H1 (cell line): Measurements from ENCODE around the gene GKAP1. TPM values are rescaled to one million over a fixed set of nuclear protein-coding genes. Genes with fewer than 3 reads are reported as not detected.

Experiments used
- CTCF ChIA-PET: fragments of 300-600 bp; sonication (Branson Sonifier 250); formaldehyde crosslinking; loops from one replicate; lab custom pipeline; 2021; ENCODE audit not compliant: partially characterized antibody; lab: Charles Lee
- POLR2A ChIA-PET: fragments of 300-600 bp; sonication (Branson Sonifier 250); formaldehyde crosslinking; loops from one replicate; lab custom pipeline; 2021; ENCODE audit warnings: inconsistent platforms; ENCODE audit not compliant: partially characterized antibody; lab: Charles Lee
- DNase-seq, 2 experiments: peaks; one replicate each; pipeline versions ENCODE4 v3.0.0 to v3.0.0-alpha.2; 2010 to 2022; ENCODE audit warnings: low spot score in 2 of 2, low read depth in 1 of 2, mixed read lengths in 1 of 2
- FAIRE-seq: peaks from 2 replicates; lab custom pipeline; 2011; peaks lifted over from hg19 to GRCh38; lab: Jason Lieb, UNC
- H2AFZ ChIP-seq: 2 replicates; pipeline ENCODE4 v1.8.1; 2012; ENCODE audit warnings: low read length, inconsistent platforms
- H2AK5ac ChIP-seq: 2 replicates; pipeline ENCODE4 v1.6.1; 2013; ENCODE audit warnings: low read depth, low read length
- H2BK120ac ChIP-seq: replicated peaks from 2 replicates; pipeline ENCODE3; 2013; ENCODE audit warnings: low read depth, low read length, inconsistent platforms
- H2BK12ac ChIP-seq: 2 replicates; pipeline ENCODE4 v1.6.1; 2013; ENCODE audit warnings: low read depth, low read length
- H2BK15ac ChIP-seq: 2 replicates; pipeline ENCODE4 v1.6.1; 2013; ENCODE audit warnings: low read length
- H2BK20ac ChIP-seq: 2 replicates; pipeline ENCODE4 v1.6.1; 2013; ENCODE audit warnings: low read length
- H2BK5ac ChIP-seq: 2 replicates; pipeline ENCODE4 v1.6.1; 2013; ENCODE audit warnings: low read depth, low read length
- H3K14ac ChIP-seq: 2 replicates; pipeline ENCODE4 v1.6.1; 2013; ENCODE audit warnings: inconsistent platforms; ENCODE audit not compliant: insufficient read length
- H3K18ac ChIP-seq: 2 replicates; pipeline ENCODE4 v1.6.1; 2013; ENCODE audit warnings: low read length; ENCODE audit errors: extremely low read depth
- H3K23ac ChIP-seq: 2 replicates; pipeline ENCODE4 v1.6.1; 2013; ENCODE audit warnings: inconsistent platforms; ENCODE audit not compliant: insufficient read length
- H3K23me2 ChIP-seq: 2 replicates; pipeline ENCODE4 v1.6.1; 2013; ENCODE audit warnings: low read depth, low read length
- H3K27ac ChIP-seq: 2 replicates; pipeline ENCODE4 v1.6.1; 2011; ENCODE audit warnings: low read depth, low read length, inconsistent platforms
- H3K27me3 ChIP-seq, 4 experiments: replicated peaks in 1 of 4; 1 replicate in 1 of 4; 2 replicates in 3 of 4; pipeline versions ENCODE4 v1.6.1 to v1.8.1; 2011 to 2013; ENCODE audit warnings: low read length in 3 of 4, mild to moderate bottlenecking in 3 of 4, inconsistent platforms in 2 of 4, mixed read lengths in 2 of 4, moderate library complexity in 1 of 4; ENCODE audit not compliant: control insufficient read depth in 3 of 4, insufficient read depth in 3 of 4; ENCODE audit errors: extremely low read depth in 1 of 4
- H3K36me3 ChIP-seq, 4 experiments: 2 replicates each; pipeline versions ENCODE4 v1.6.1 to v1.8.1; 2011 to 2013; ENCODE audit warnings: mild to moderate bottlenecking in 4 of 4, low read length in 3 of 4, moderate library complexity in 2 of 4, control low read depth in 1 of 4, inconsistent platforms in 1 of 4; ENCODE audit not compliant: insufficient read depth in 4 of 4, control insufficient read depth in 2 of 4
- H3K4ac ChIP-seq: replicated peaks from 2 replicates; pipeline ENCODE3; 2013; ENCODE audit warnings: low read length, low read depth, mixed read lengths, inconsistent platforms; ENCODE audit not compliant: insufficient read length
- H3K4me1 ChIP-seq, 4 experiments: replicated peaks in 1 of 4; 1 replicate in 1 of 4; 2 replicates in 3 of 4; pipeline versions ENCODE4 v1.6.1 to v1.8.1; 2011 to 2013; ENCODE audit warnings: low read length in 3 of 4, inconsistent platforms in 2 of 4, mixed read lengths in 1 of 4; ENCODE audit not compliant: insufficient read depth in 4 of 4, control insufficient read depth in 3 of 4
- H3K4me2 ChIP-seq, 2 experiments: 2 replicates each; pipeline versions ENCODE4 v1.6.1 to v1.8.1; 2011 to 2013; ENCODE audit warnings: low read depth in 2 of 2, low read length in 2 of 2, control low read depth in 1 of 2, inconsistent platforms in 1 of 2, mild to moderate bottlenecking in 1 of 2; ENCODE audit not compliant: insufficient read depth in 1 of 2
- H3K4me3 ChIP-seq, 4 experiments: fragments of 200-600, 300-600 bp in 1 of 4; sonication (generic), shearing (Covaris generic), sonication (Bioruptor Twin) in 1 of 4; 2 replicates each; pipeline versions ENCODE4 v1.5.1 to v1.8.1; 2011 to 2016; ENCODE audit warnings: low read length in 4 of 4, low read depth in 3 of 4, control low read depth in 2 of 4, inconsistent platforms in 2 of 4, mild to moderate bottlenecking in 2 of 4, mixed read lengths in 1 of 4, moderate library complexity in 1 of 4; ENCODE audit not compliant: insufficient read depth in 2 of 4; ENCODE audit errors: extremely low read depth in 1 of 4
- H3K56ac ChIP-seq: replicated peaks from 2 replicates; pipeline ENCODE3; 2013; ENCODE audit warnings: low read depth, mild to moderate bottlenecking, mixed read lengths, low read length, inconsistent platforms; ENCODE audit not compliant: insufficient read length
- H3K79me1 ChIP-seq: 2 replicates; pipeline ENCODE4 v1.6.1; 2013; ENCODE audit warnings: low read depth, low read length, control low read depth
- H3K79me2 ChIP-seq, 2 experiments: 2 replicates each; pipeline versions ENCODE4 v1.6.1 to v1.8.1; 2012 to 2013; ENCODE audit warnings: low read length in 2 of 2, mild to moderate bottlenecking in 2 of 2, inconsistent platforms in 1 of 2; ENCODE audit not compliant: insufficient read depth in 2 of 2, control insufficient read depth in 1 of 2
- H3K9ac ChIP-seq, 4 experiments: replicated peaks in 1 of 4; 1 replicate in 1 of 4; 2 replicates in 3 of 4; pipeline versions ENCODE4 v1.6.1 to v1.8.1; 2011 to 2013; ENCODE audit warnings: low read depth in 3 of 4, low read length in 3 of 4, control low read depth in 2 of 4, mild to moderate bottlenecking in 2 of 4, moderate library complexity in 2 of 4, inconsistent platforms in 1 of 4; ENCODE audit errors: extremely low read depth in 1 of 4
- H3K9me3 ChIP-seq, 2 experiments: 2 replicates each; pipeline versions ENCODE4 v1.6.1 to v1.8.1; 2012 to 2013; ENCODE audit warnings: mild to moderate bottlenecking in 2 of 2, moderate library complexity in 2 of 2, control low read depth in 1 of 2, inconsistent platforms in 1 of 2, low read depth in 1 of 2, low read length in 1 of 2, mixed read lengths in 1 of 2; ENCODE audit not compliant: insufficient read depth in 2 of 2
- H4K20me1 ChIP-seq, 2 experiments: replicated peaks in 1 of 2; 2 replicates each; pipeline versions ENCODE3 to v1.8.1; 2011 to 2013; ENCODE audit warnings: inconsistent platforms in 2 of 2, low read length in 2 of 2, mild to moderate bottlenecking in 1 of 2; ENCODE audit not compliant: insufficient read depth in 2 of 2, control insufficient read depth in 1 of 2
- H4K5ac ChIP-seq: 2 replicates; pipeline ENCODE4 v1.6.1; 2013; ENCODE audit warnings: low read length, low read depth, mixed read lengths, inconsistent platforms; ENCODE audit not compliant: insufficient read length
- H4K8ac ChIP-seq: 2 replicates; pipeline ENCODE4 v1.8.0; 2013; ENCODE audit warnings: mild to moderate bottlenecking, moderate library complexity, low read length, inconsistent platforms; ENCODE audit not compliant: insufficient read depth; ENCODE audit errors: extremely low read depth
- H4K91ac ChIP-seq: replicated peaks from 2 replicates; pipeline ENCODE3; 2013; ENCODE audit warnings: low read length, mixed read lengths, inconsistent platforms; ENCODE audit not compliant: insufficient read length
- CEBPB ChIP-seq: IDR thresholded peaks from 2 replicates; pipeline ENCODE4 v1.6.1; 2012; ENCODE audit warnings: low read depth, low read length
- FOSL1 ChIP-seq: IDR thresholded peaks from 2 replicates; pipeline ENCODE4 v1.6.1; 2011; ENCODE audit warnings: mild to moderate bottlenecking, low read depth, low read length, moderate library complexity; ENCODE audit not compliant: insufficient read depth
- JUND ChIP-seq: IDR thresholded peaks from 2 replicates; pipeline ENCODE4 v1.6.1; 2011; ENCODE audit warnings: mild to moderate bottlenecking, improper control_type of control experiment, low read length
- KDM1A ChIP-seq: fragments of 200-600, 300-600 bp; sonication (generic); IDR thresholded peaks from 2 replicates; pipeline ENCODE4 v1.7.1; 2016; ENCODE audit warnings: mild to moderate bottlenecking, low read length, borderline replicate concordance
- KDM4A ChIP-seq: IDR thresholded peaks from one replicate; pipeline ENCODE4 v1.7.1; 2012; ENCODE audit warnings: low read depth, mild to moderate bottlenecking, moderate library complexity, low read length, inconsistent platforms; ENCODE audit not compliant: severe bottlenecking
- KDM5A ChIP-seq: fragments of 200-600 bp; IDR thresholded peaks from 2 replicates; pipeline ENCODE4 v1.7.1; 2012; ENCODE audit warnings: mild to moderate bottlenecking, low read length, inconsistent platforms, mixed read lengths
- POLR2AphosphoS5 ChIP-seq: IDR thresholded peaks from 2 replicates; pipeline ENCODE4 v1.6.1; 2011; ENCODE audit warnings: low read depth, low read length
- RBBP5 ChIP-seq: IDR thresholded peaks from 2 replicates; pipeline ENCODE4 v1.7.1; 2012; ENCODE audit warnings: low read depth, mild to moderate bottlenecking, inconsistent platforms, low read length, moderate library complexity, borderline replicate concordance
- WGBS, 2 experiments: shearing (Covaris generic) in 1 of 2; methylation state at CpG; one replicate each; pipeline versions ENCODE4 v1.1.6 to v1.1.7; 2013 to 2015; ENCODE audit warnings: low lambda C conversion rate in 2 of 2, mixed read lengths in 2 of 2, inconsistent platforms in 1 of 2, low coverage in 1 of 2, missing lambda C conversion rate in 1 of 2; ENCODE audit not compliant: insufficient replicate concordance in 2 of 2, insufficient coverage in 1 of 2, insufficient read length in 1 of 2; ENCODE audit errors: extremely low coverage in 1 of 2, missing lambda C conversion rate in 1 of 2; 5-methylcytosine and 5-hydroxymethylcytosine counted together
- polyA plus RNA-seq, 7 experiments: library from polyadenylated mRNA; depleted of rRNA in 3 of 7; stranded (reverse) in 5 of 7; unstranded in 2 of 7; fragments of >200 nt in 5 of 7; fragments of 200-250 nt in 2 of 7; gene quantifications; 1 replicate in 5 of 7; 2 replicates in 1 of 7; 4 replicates in 1 of 7; pipeline versions ENCODE4 v1.2.1 to v1.2.3, GENCODE V29; 2011 to 2013; ENCODE audit warnings: missing spikeins in 2 of 7, mixed read lengths in 2 of 7
- total RNA-seq: library from RNA; stranded (reverse); fragmentation: NEBNext Ultra II Directional; extraction: Animal tissue kit (Norgen Biotek cat#: 25700); gene quantifications from 2 replicates; pipeline ENCODE4 v1.2.1, GENCODE V29; 2021

The GKAP1 gene
- total and polyA plus RNA-seq, 2 of the 8 experiments (the other 6 are each of a cell fraction or from before 2014, with no cell fraction given), result 0.97 to 5.3 TPM

- Histone ChIP-seq H2BK120ac (no peak overlapping the region), H3K79me2 (peaks cover 52 to 100% of the 10 kb centered on the region in 2 experiments), H3K9me3 (peaks cover 0 to 2% of the 10 kb centered on the region in 2 experiments; a peak in 1 of 4 replicates), H3K9ac (no peak overlapping the region), H3K56ac (no peak overlapping the region), H2AFZ (no peak overlapping the region), H3K4me2 (0 out of 4 replicates have a peak overlapping the region, but pooled peaks of 1 of the 2 experiments have one; percentile 12), H3K27ac (no peak overlapping the region), H4K8ac (no peak overlapping the region), H3K27me3 (no peaks in the 10 kb centered on the region), H4K5ac (no peak overlapping the region), H3K4me3 (no peak overlapping the region), H3K36me3 (no peaks in the 10 kb centered on the region; a peak in 1 of 8 replicates), H3K4me1 (peaks cover 0 to 2% (median 0%) of the 10 kb centered on the region in 4 experiments; a peak in 1 of 7 replicates), H2BK5ac (no peak overlapping the region), H2AK5ac (no peak overlapping the region), H3K23ac (no peak overlapping the region), H3K23me2 (no peaks in the 10 kb centered on the region), H2BK12ac (no peak overlapping the region), H2BK20ac (no peak overlapping the region), H4K20me1 (peaks cover 5 to 12% of the 10 kb centered on the region in 2 experiments), H3K79me1 (no peaks in the 10 kb centered on the region), H3K4ac (no peak overlapping the region), H4K91ac (no peak overlapping the region), H3K14ac (no peak overlapping the region), H3K18ac (no peak overlapping the region), H2BK15ac (no peak overlapping the region)
- ChIA-PET CTCF (interaction anchor here (1.1 kb wide), 1 partner anchor 10 kb away, joined by 4 read pairs; no protein-coding TSS in a partner anchor), POLR2A (interaction anchor here (1.4 kb wide), 1 partner anchor 9 kb away, joined by 3 read pairs; no protein-coding TSS in a partner anchor)
- no peak for DNase-seq
- FAIRE-seq, result no peak
- TF ChIP-seq KDM4A (no peak), FOSL1 (no peak), KDM1A (no peak), KDM5A (no peak), POLR2AphosphoS5 (no peak), RBBP5 (no peak), JUND (no peak), CEBPB (no peak)
- 97% methylated on average over 1 of the region's 1 CpG; no CpG with 5 or more reads in 1 of the 2 experiments for WGBS, 2 experiments
Measured at GRCh38 chr9:83701286-83701685, 116.3 kb downstream of the GKAP1 start.
